IMR-90 (cell line): ENCODE data around the gene CROCC2. TPM values are rescaled to one million over a fixed set of nuclear protein-coding genes. Genes with fewer than 3 reads are reported as not detected.

Experiments
- ATAC-seq: fragments of 200-7000 bp; cut with Tn5 transposase; 2 replicates; pipeline ENCODE4 v1.9.1; 2020; ENCODE audit warnings: low read depth, mild to moderate bottlenecking, moderate library complexity
- BruUV-seq: library from RNA; stranded (reverse); fragments of 400-500 nt; replicated peaks from 2 replicates; lab custom pipeline; 2021; lab: Mats Ljungman, UMichigan
- CTCF ChIA-PET: fragments of 300-600 bp; formaldehyde crosslinking; extraction: SDS; loops from one replicate; lab custom pipeline; 2021; ENCODE audit warnings: antibody characterized with exemption; lab: Yijun Ruan, JAX
- POLR2A ChIA-PET: fragments of 300-600 bp; sonication (Branson Sonifier 250); formaldehyde crosslinking; loops from one replicate; lab custom pipeline; 2022; ENCODE audit warnings: antibody characterized with exemption; ENCODE audit not compliant: unreplicated experiment; lab: Charles Lee
- DNase-seq: peaks from one replicate; pipeline ENCODE4 v3.0.0; 2013
- H2AFZ ChIP-seq: replicated peaks from 2 replicates; pipeline ENCODE3; 2013; ENCODE audit warnings: low read length, mild to moderate bottlenecking; ENCODE audit not compliant: poor library complexity
- H2AK5ac ChIP-seq: 2 replicates; pipeline ENCODE4 v1.6.1; 2013; ENCODE audit warnings: low read depth, low read length, inconsistent platforms
- H2AK9ac ChIP-seq: replicated peaks from 2 replicates; pipeline ENCODE3; 2013; ENCODE audit warnings: mild to moderate bottlenecking, low read depth, low read length, moderate library complexity; ENCODE audit not compliant: poor library complexity
- H2BK120ac ChIP-seq: 2 replicates; pipeline ENCODE4 v1.6.1; 2013; ENCODE audit warnings: low read depth, low read length, inconsistent platforms
- H2BK15ac ChIP-seq: 3 replicates; pipeline ENCODE4 v1.6.1; 2013; ENCODE audit warnings: low read depth, low read length, inconsistent platforms
- H2BK20ac ChIP-seq: 2 replicates; pipeline ENCODE4 v1.6.1; 2013; ENCODE audit warnings: low read depth, mild to moderate bottlenecking, inconsistent platforms, low read length, moderate library complexity
- H2BK5ac ChIP-seq: 2 replicates; pipeline ENCODE4 v1.6.1; 2013; ENCODE audit warnings: mild to moderate bottlenecking, low read depth, low read length, inconsistent platforms; ENCODE audit not compliant: poor library complexity, severe bottlenecking
- H3K14ac ChIP-seq: replicated peaks from 2 replicates; pipeline ENCODE4 v1.6.1; 2013; ENCODE audit warnings: low read depth, low read length, inconsistent platforms
- H3K18ac ChIP-seq: 2 replicates; pipeline ENCODE4 v1.6.1; 2013; ENCODE audit warnings: low read depth, low read length, control low read depth
- H3K23ac ChIP-seq: 2 replicates; pipeline ENCODE4 v1.6.1; 2013; ENCODE audit warnings: low read depth, low read length, inconsistent platforms
- H3K27ac ChIP-seq: 2 replicates; pipeline ENCODE4 v1.5.1; 2013; ENCODE audit warnings: mild to moderate bottlenecking, control low read depth, low read length; ENCODE audit not compliant: insufficient read depth
- H3K27me3 ChIP-seq: 2 replicates; pipeline ENCODE4 v1.6.1; 2013; ENCODE audit warnings: low read length; ENCODE audit not compliant: control insufficient read depth, insufficient read depth
- H3K36me3 ChIP-seq: 2 replicates; pipeline ENCODE4 v1.6.1; 2013; ENCODE audit warnings: low read length, mixed read lengths; ENCODE audit not compliant: control insufficient read depth, insufficient read depth
- H3K4ac ChIP-seq: 2 replicates; pipeline ENCODE4 v1.6.1; 2013; ENCODE audit warnings: low read depth, low read length, inconsistent platforms
- H3K4me1 ChIP-seq: 2 replicates; pipeline ENCODE4 v1.6.1; 2013; ENCODE audit warnings: low read length, mixed read lengths; ENCODE audit not compliant: control insufficient read depth, insufficient read depth
- H3K4me2 ChIP-seq: 2 replicates; pipeline ENCODE4 v1.6.1; 2013; ENCODE audit warnings: low read depth, mild to moderate bottlenecking, control low read depth, low read length, moderate library complexity
- H3K4me3 ChIP-seq: 2 replicates; pipeline ENCODE4 v1.5.1; 2013; ENCODE audit warnings: low read depth, mild to moderate bottlenecking, control low read depth, low read length, moderate library complexity; ENCODE audit not compliant: insufficient read depth
- H3K56ac ChIP-seq: 2 replicates; pipeline ENCODE4 v1.6.1; 2013; ENCODE audit warnings: low read length, inconsistent platforms; ENCODE audit not compliant: insufficient read depth; ENCODE audit errors: extremely low read depth
- H3K79me1 ChIP-seq, 2 experiments: 2 replicates each; pipeline ENCODE4 v1.6.1; 2013; ENCODE audit warnings: low read length in 2 of 2, inconsistent platforms in 1 of 2, low read depth in 1 of 2
- H3K9ac ChIP-seq: 2 replicates; pipeline ENCODE4 v1.6.1; 2013; ENCODE audit warnings: low read depth, low read length, control low read depth
- H3K9me1 ChIP-seq: 2 replicates; pipeline ENCODE4 v1.6.1; 2013; ENCODE audit warnings: low read length, inconsistent platforms; ENCODE audit not compliant: insufficient read depth
- H3K9me3 ChIP-seq: 2 replicates; pipeline ENCODE4 v1.6.1; 2013; ENCODE audit warnings: low read length; ENCODE audit not compliant: control insufficient read depth, insufficient read depth
- H4K20me1 ChIP-seq: 2 replicates; pipeline ENCODE4 v1.6.1; 2013; ENCODE audit warnings: low read length, inconsistent platforms; ENCODE audit not compliant: insufficient read depth
- H4K5ac ChIP-seq: 2 replicates; pipeline ENCODE4 v1.6.1; 2013; ENCODE audit warnings: mild to moderate bottlenecking, low read depth, low read length, control low read depth
- H4K8ac ChIP-seq, 2 experiments: 2 replicates each; pipeline ENCODE4 v1.6.1; 2013; ENCODE audit warnings: low read depth in 2 of 2, low read length in 2 of 2, control low read depth in 1 of 2, inconsistent platforms in 1 of 2
- H4K91ac ChIP-seq: 2 replicates; pipeline ENCODE4 v1.6.1; 2013; ENCODE audit warnings: low read depth, low read length, inconsistent platforms; ENCODE audit not compliant: insufficient read depth
- BHLHE40 ChIP-seq: fragments of 150-350 bp; IDR thresholded peaks from 2 replicates; pipeline ENCODE4 v1.6.1; 2016; ENCODE audit warnings: mild to moderate bottlenecking, low read depth, low read length
- CEBPB ChIP-seq: IDR thresholded peaks from 2 replicates; pipeline ENCODE4 v1.6.1; 2012; ENCODE audit warnings: low read depth, low read length, improper control_type of control experiment
- CHD1 ChIP-seq: IDR thresholded peaks from 2 replicates; pipeline ENCODE4 v1.6.1; 2012; ENCODE audit warnings: low read depth, low read length, improper control_type of control experiment
- FOS ChIP-seq: fragments of 150-350 bp; IDR thresholded peaks from 2 replicates; pipeline ENCODE4 v1.6.1; 2016; ENCODE audit warnings: low read depth, low read length
- MAFK ChIP-seq: IDR thresholded peaks from 2 replicates; pipeline ENCODE4 v1.6.1; 2012; ENCODE audit warnings: low read depth, low read length, improper control_type of control experiment
- MAZ ChIP-seq: IDR thresholded peaks from 2 replicates; pipeline ENCODE4 v1.6.1; 2012; ENCODE audit warnings: low read depth, mild to moderate bottlenecking, low read length, improper control_type of control experiment, moderate library complexity, borderline replicate concordance
- MXI1 ChIP-seq: IDR thresholded peaks from 2 replicates; pipeline ENCODE4 v1.6.1; 2012; ENCODE audit warnings: low read depth, mild to moderate bottlenecking, low read length, moderate library complexity, borderline replicate concordance
- NFE2L2 ChIP-seq: fragments of 150-350 bp; IDR thresholded peaks from 2 replicates; pipeline ENCODE4 v1.6.1; 2016; ENCODE audit warnings: low read depth, mild to moderate bottlenecking, low read length
- POLR2A ChIP-seq: IDR thresholded peaks from 2 replicates; pipeline ENCODE4 v1.6.1; 2012; ENCODE audit warnings: mild to moderate bottlenecking, low read depth, low read length
- RAD21 ChIP-seq: IDR thresholded peaks from 2 replicates; pipeline ENCODE4 v1.6.1; 2012; ENCODE audit warnings: low read length, improper control_type of control experiment
- RCOR1 ChIP-seq: IDR thresholded peaks from 2 replicates; pipeline ENCODE4 v1.6.1; 2012; ENCODE audit warnings: mild to moderate bottlenecking, low read length, improper control_type of control experiment; ENCODE audit not compliant: insufficient replicate concordance
- RFX5 ChIP-seq: IDR thresholded peaks from 2 replicates; pipeline ENCODE4 v1.8.0; 2012; ENCODE audit warnings: low read depth, mild to moderate bottlenecking, low read length, moderate library complexity
- SMC3 ChIP-seq: fragments of 150-350 bp; IDR thresholded peaks from 2 replicates; pipeline ENCODE4 v1.6.1; 2016; ENCODE audit warnings: low read depth, mild to moderate bottlenecking, antibody characterized with exemption, low read length, moderate library complexity
- USF2 ChIP-seq: fragments of 150-350 bp; IDR thresholded peaks from 2 replicates; pipeline ENCODE4 v1.6.1; 2017; ENCODE audit warnings: mild to moderate bottlenecking, antibody characterized with exemption, low read length, low read depth
- WGBS, 2 experiments: methylation state at CpG; one replicate each; pipeline versions ENCODE4 v1.1.5 to v1.1.7; 2013; ENCODE audit warnings: missing lambda C conversion rate in 2 of 2; ENCODE audit not compliant: insufficient read length in 1 of 2; ENCODE audit errors: extremely low coverage in 2 of 2; 5-methylcytosine and 5-hydroxymethylcytosine counted together
- dilution Hi-C: fragments of 300-500 bp; cut with HindIII; formaldehyde crosslinking; loops from one replicate; pipeline ENCODE4 v1.14.3; 2018; ENCODE audit warnings: low sequenced_read_pairs; ENCODE audit not compliant: unreplicated experiment
- in situ Hi-C: fragments of 300-500 bp; cut with MboI; formaldehyde crosslinking; loops from 3 replicates; pipeline ENCODE4 v1.14.3; 2019; ENCODE audit warnings: low sequenced_read_pairs, inconsistent platforms, mixed read lengths
- intact Hi-C: fragments of 100-400 bp; cut with micrococcal nuclease; formaldehyde crosslinking; loops from 2 replicates; pipeline ENCODE4 v1.10.0; 2022
- polyA plus RNA-seq, 3 experiments: library from polyadenylated mRNA; depleted of rRNA; stranded (reverse); fragments of >200 nt; gene quantifications; 2 replicates each; pipeline ENCODE4 v1.2.3, GENCODE V29; 2012; ENCODE audit warnings: low replicate concordance in 1 of 3
- total RNA-seq: library from RNA; depleted of rRNA; stranded (reverse); fragments of >200 nt; gene quantifications from 2 replicates; pipeline ENCODE4 v1.2.3, GENCODE V29; 2012
- TF ChIP-seq, protein P1 (sequence below): conservative IDR thresholded peaks from 2 replicates; pipeline ENCODE4 v1.5.1; 2012; ENCODE audit warnings: mild to moderate bottlenecking, low read depth, low read length, improper control_type of control experiment
- TF ChIP-seq, protein P2 (sequence below): fragments of 150-350 bp; IDR thresholded peaks from 2 replicates; pipeline ENCODE4 v1.6.1; 2016; ENCODE audit warnings: low read depth, mild to moderate bottlenecking, low read length, moderate library complexity, borderline replicate concordance

Gene CROCC2
- total and polyA plus RNA-seq, 2 of the 4 experiments (the other 2 are of a cell fraction), result not detected

DNA sequence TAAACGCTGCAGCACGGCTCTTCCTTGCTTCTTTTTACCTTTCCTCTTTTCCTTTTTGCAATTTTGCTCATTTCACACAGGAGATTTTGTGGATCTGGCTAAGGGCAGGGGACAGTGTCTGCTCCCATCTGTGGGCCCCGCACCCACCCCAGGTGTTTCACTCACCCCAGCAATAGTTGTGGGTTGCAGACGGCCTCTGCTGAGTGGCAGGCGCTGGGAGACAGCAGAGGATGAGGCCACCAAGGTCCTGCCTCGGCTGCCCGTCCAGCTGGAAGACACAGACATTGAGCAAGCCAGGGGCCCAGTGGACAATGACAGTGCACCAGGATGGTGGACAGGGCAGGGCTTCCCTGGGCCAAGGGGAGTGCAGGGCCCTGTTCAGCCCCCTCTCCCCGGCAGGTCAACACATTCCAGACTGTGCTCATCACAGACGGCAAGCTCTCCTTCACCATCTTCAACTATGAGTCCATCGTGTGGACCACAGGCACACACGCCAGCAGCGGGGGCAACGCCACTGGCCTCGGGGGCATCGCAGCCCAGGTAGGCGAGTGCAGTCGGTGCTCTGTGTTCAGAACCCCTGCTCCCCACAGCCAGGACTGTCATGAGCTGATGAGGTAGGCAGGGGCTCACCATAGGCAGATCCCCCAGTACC lies 127.3 kb downstream of the CROCC2 start:
- TF ChIP-seq MAFK, result no peak
- TF ChIP-seq NFE2L2, result no peak
- no peak for TF ChIP-seq USF2
- no peak for TF ChIP-seq POLR2A
- no peak for TF ChIP-seq SMC3
- no peak for TF ChIP-seq CHD1
- no peak for TF ChIP-seq BHLHE40
- no peak for TF ChIP-seq MXI1
- TF ChIP-seq RFX5, result no peak
- no peak for TF ChIP-seq MAZ
- TF ChIP-seq CEBPB, result no peak
- TF ChIP-seq, protein P1, sequence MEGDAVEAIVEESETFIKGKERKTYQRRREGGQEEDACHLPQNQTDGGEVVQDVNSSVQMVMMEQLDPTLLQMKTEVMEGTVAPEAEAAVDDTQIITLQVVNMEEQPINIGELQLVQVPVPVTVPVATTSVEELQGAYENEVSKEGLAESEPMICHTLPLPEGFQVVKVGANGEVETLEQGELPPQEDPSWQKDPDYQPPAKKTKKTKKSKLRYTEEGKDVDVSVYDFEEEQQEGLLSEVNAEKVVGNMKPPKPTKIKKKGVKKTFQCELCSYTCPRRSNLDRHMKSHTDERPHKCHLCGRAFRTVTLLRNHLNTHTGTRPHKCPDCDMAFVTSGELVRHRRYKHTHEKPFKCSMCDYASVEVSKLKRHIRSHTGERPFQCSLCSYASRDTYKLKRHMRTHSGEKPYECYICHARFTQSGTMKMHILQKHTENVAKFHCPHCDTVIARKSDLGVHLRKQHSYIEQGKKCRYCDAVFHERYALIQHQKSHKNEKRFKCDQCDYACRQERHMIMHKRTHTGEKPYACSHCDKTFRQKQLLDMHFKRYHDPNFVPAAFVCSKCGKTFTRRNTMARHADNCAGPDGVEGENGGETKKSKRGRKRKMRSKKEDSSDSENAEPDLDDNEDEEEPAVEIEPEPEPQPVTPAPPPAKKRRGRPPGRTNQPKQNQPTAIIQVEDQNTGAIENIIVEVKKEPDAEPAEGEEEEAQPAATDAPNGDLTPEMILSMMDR, result no peak
- TF ChIP-seq, protein P2, sequence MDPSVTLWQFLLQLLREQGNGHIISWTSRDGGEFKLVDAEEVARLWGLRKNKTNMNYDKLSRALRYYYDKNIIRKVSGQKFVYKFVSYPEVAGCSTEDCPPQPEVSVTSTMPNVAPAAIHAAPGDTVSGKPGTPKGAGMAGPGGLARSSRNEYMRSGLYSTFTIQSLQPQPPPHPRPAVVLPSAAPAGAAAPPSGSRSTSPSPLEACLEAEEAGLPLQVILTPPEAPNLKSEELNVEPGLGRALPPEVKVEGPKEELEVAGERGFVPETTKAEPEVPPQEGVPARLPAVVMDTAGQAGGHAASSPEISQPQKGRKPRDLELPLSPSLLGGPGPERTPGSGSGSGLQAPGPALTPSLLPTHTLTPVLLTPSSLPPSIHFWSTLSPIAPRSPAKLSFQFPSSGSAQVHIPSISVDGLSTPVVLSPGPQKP, result no peak
- TF ChIP-seq RCOR1, result no peak
- TF ChIP-seq RAD21, result no peak
- no peak for TF ChIP-seq FOS
- no peak overlapping the region for H2AK9ac ChIP-seq
- H2BK20ac ChIP-seq, result no peak overlapping the region
- in situ Hi-C loops (no loop called here), intact Hi-C loops (no loop called here), dilution Hi-C loops (no loop called here)
- H2BK5ac ChIP-seq, result no peak overlapping the region
- H4K91ac ChIP-seq, result no peak overlapping the region
- no peaks in the 10 kb centered on the region for H3K79me1 ChIP-seq
- no peak overlapping the region for H4K5ac ChIP-seq
- no peaks in the 10 kb centered on the region for H3K9me1 ChIP-seq
- H3K4me2 ChIP-seq, result no peak overlapping the region
- WGBS, 2 experiments, result 88% methylated on average over 11 of the region's 17 CpGs; no CpG with 5 or more reads in 1 of the 2 experiments
- no peak overlapping the region for H3K4ac ChIP-seq
- BruUV-seq, result no TSS peak
- DNase-seq (no peak), ATAC-seq (no peak)
- H4K8ac ChIP-seq, result no peak overlapping the region
- no peak overlapping the region for H3K4me3 ChIP-seq
- H2AFZ ChIP-seq, result no peak overlapping the region
- H3K56ac ChIP-seq, result no peak overlapping the region
- H4K20me1 ChIP-seq, result no peaks in the 10 kb centered on the region; the same call in 1 of the 2 replicates
- H2AK5ac ChIP-seq, result no peak overlapping the region
- ChIA-PET POLR2A (no interaction called here), CTCF (no interaction called here)
- no peak overlapping the region for H2BK15ac ChIP-seq
- H3K4me1 ChIP-seq, result no peaks in the 10 kb centered on the region
- H3K14ac ChIP-seq, result no peak overlapping the region
- H3K27me3 ChIP-seq, result no peaks in the 10 kb centered on the region
- H2BK120ac ChIP-seq, result no peak overlapping the region
- H3K9me3 ChIP-seq, result no peaks in the 10 kb centered on the region
- H3K9ac ChIP-seq, result no peak overlapping the region
- no peak overlapping the region for H3K18ac ChIP-seq
- peaks cover 16% of the 10 kb centered on the region; the same call in 1 of the 2 replicates for H3K36me3 ChIP-seq
- no peak overlapping the region for H3K23ac ChIP-seq
- H3K27ac ChIP-seq, result no peak overlapping the region
